SU-DHL-6 (cell line): ENCODE measurements around the gene MAP1B.

Source experiments
- H2AFZ ChIP-seq: fragments of 200-600 bp; sonication (generic); 2 replicates; pipeline ENCODE4 v1.6.1; 2014; ENCODE audit warnings: low read depth, mild to moderate bottlenecking, moderate library complexity, mixed read lengths, antibody characterized with exemption, low read length; ENCODE audit not compliant: severe bottlenecking
- H3F3A ChIP-seq: fragments of 200-600 bp; shearing (Covaris generic); 2 replicates; pipeline ENCODE4 v1.6.0; 2016; ENCODE audit warnings: antibody characterized with exemption, mild to moderate bottlenecking; ENCODE audit not compliant: insufficient read depth
- H3K27ac ChIP-seq: fragments of 200-600 bp; sonication (generic); 2 replicates; pipeline ENCODE4 v1.5.1; 2016; ENCODE audit warnings: low read depth, mild to moderate bottlenecking, low read length, moderate library complexity, mixed read lengths
- H3K27me3 ChIP-seq: fragments of 200-600 bp; sonication (generic), shearing (Covaris generic); 2 replicates; pipeline ENCODE4 v1.6.0; 2014; ENCODE audit warnings: mild to moderate bottlenecking, low read length
- H3K36me3 ChIP-seq: fragments of 200-600 bp; sonication (generic); 2 replicates; pipeline ENCODE4 v1.6.1; 2014; ENCODE audit warnings: mild to moderate bottlenecking, low read length, mixed read lengths
- H3K4me2 ChIP-seq: fragments of 300-600, 200-600 bp; shearing (Covaris generic), sonication (generic); 2 replicates; pipeline ENCODE4 v1.6.0; 2014; ENCODE audit warnings: low read length, low read depth, mild to moderate bottlenecking; ENCODE audit not compliant: poor library complexity, severe bottlenecking
- H3K4me3 ChIP-seq: fragments of 200-600 bp; sonication (generic); 2 replicates; pipeline ENCODE4 v1.5.1; 2014; ENCODE audit warnings: antibody characterized with exemption, low read length, mild to moderate bottlenecking, mixed read lengths; ENCODE audit not compliant: insufficient read depth, poor library complexity, severe bottlenecking
- H3K79me2 ChIP-seq: fragments of 200-600 bp; sonication (generic); 2 replicates; pipeline ENCODE4 v1.6.1; 2014; ENCODE audit warnings: mild to moderate bottlenecking, low read length, moderate library complexity; ENCODE audit not compliant: insufficient read depth
- H3K9ac ChIP-seq: fragments of 200-600 bp; sonication (generic); 2 replicates; pipeline ENCODE4 v1.7.0; 2014; ENCODE audit warnings: mild to moderate bottlenecking, low read length
- H3K9me2 ChIP-seq: fragments of 200-600 bp; sonication (generic); replicated peaks from 2 replicates; pipeline ENCODE4 v1.6.1; 2014; ENCODE audit warnings: low read length; ENCODE audit not compliant: insufficient read depth
- H3K9me3 ChIP-seq: fragments of 200-600 bp; sonication (generic); 2 replicates; pipeline ENCODE4 v1.6.1; 2014; ENCODE audit warnings: low read length, mixed read lengths; ENCODE audit not compliant: insufficient read depth
- H4K20me1 ChIP-seq: fragments of 200-600 bp; sonication (generic); 2 replicates; pipeline ENCODE4 v1.6.1; 2014; ENCODE audit warnings: low read depth, mild to moderate bottlenecking, antibody characterized with exemption, low read length, moderate library complexity, mixed read lengths
- CTCF ChIP-seq: fragments of 200-600 bp; sonication (generic); IDR thresholded peaks from one replicate; pipeline ENCODE4 v1.5.1; 2017; ENCODE audit warnings: antibody characterized with exemption, mild to moderate bottlenecking, low read length, moderate library complexity; ENCODE audit not compliant: insufficient read depth, poor library complexity, severe bottlenecking
- EZH2phosphoT487 ChIP-seq: fragments of 200-600 bp; sonication (generic), shearing (Covaris generic); conservative IDR thresholded peaks from 2 replicates; pipeline ENCODE4 v1.6.1; 2018; ENCODE audit warnings: mild to moderate bottlenecking, antibody characterized with exemption, low read length, moderate library complexity, mixed read lengths

The MAP1B gene

GRCh38 chr5:72067682-72068470 is 39.4 kb upstream of the MAP1B start:
- H3K27ac ChIP-seq = no peak overlapping the region
- no peaks in the 10 kb centered on the region for H3F3A ChIP-seq
- H3K9me3 ChIP-seq = no peaks in the 10 kb centered on the region
- H4K20me1 ChIP-seq = no peaks in the 10 kb centered on the region
- no peaks in the 10 kb centered on the region for H3K9me2 ChIP-seq
- H3K27me3 ChIP-seq = no peaks in the 10 kb centered on the region
- TF ChIP-seq CTCF (no peak), EZH2phosphoT487 (no peak)
- no peak overlapping the region for H3K4me3 ChIP-seq
- H3K4me2 ChIP-seq = no peak overlapping the region
- H3K36me3 ChIP-seq = no peaks in the 10 kb centered on the region
- no peaks in the 10 kb centered on the region for H3K79me2 ChIP-seq
- no peak overlapping the region for H2AFZ ChIP-seq
- no peak overlapping the region for H3K9ac ChIP-seq

GRCh38 chr5:72070529-72070928 is 36.7 kb upstream of the MAP1B start:
- TF ChIP-seq CTCF = no peak
- TF ChIP-seq EZH2phosphoT487 = no peak
- no peak overlapping the region for H3K27ac ChIP-seq
- no peak overlapping the region for H3K4me3 ChIP-seq
- no peak overlapping the region for H3K4me2 ChIP-seq
- H4K20me1 ChIP-seq = no peaks in the 10 kb centered on the region
- H3K79me2 ChIP-seq = no peaks in the 10 kb centered on the region
- H2AFZ ChIP-seq = no peak overlapping the region
- H3K9me3 ChIP-seq = no peaks in the 10 kb centered on the region
- no peaks in the 10 kb centered on the region for H3F3A ChIP-seq
- no peaks in the 10 kb centered on the region for H3K27me3 ChIP-seq
- no peak overlapping the region for H3K9ac ChIP-seq
- H3K36me3 ChIP-seq = no peaks in the 10 kb centered on the region
- no peaks in the 10 kb centered on the region for H3K9me2 ChIP-seq

GRCh38 chr5:72071906-72072305 is 35.4 kb upstream of the MAP1B start:
- H4K20me1 ChIP-seq = no peaks in the 10 kb centered on the region
- H3K27ac ChIP-seq = no peak overlapping the region
- no peak overlapping the region for H3K4me3 ChIP-seq
- H3K4me2 ChIP-seq = no peak overlapping the region
- H3K9me2 ChIP-seq = no peaks in the 10 kb centered on the region
- TF ChIP-seq EZH2phosphoT487 (no peak), CTCF (no peak)
- no peaks in the 10 kb centered on the region for H3K27me3 ChIP-seq
- H3K9ac ChIP-seq = no peak overlapping the region
- no peak overlapping the region for H2AFZ ChIP-seq
- H3K9me3 ChIP-seq = no peaks in the 10 kb centered on the region
- no peaks in the 10 kb centered on the region for H3K79me2 ChIP-seq
- no peaks in the 10 kb centered on the region for H3K36me3 ChIP-seq
- no peaks in the 10 kb centered on the region for H3F3A ChIP-seq
